ENCODE results near the gene TCFL5. TPM values are rescaled to one million over a fixed set of nuclear protein-coding genes. Genes with fewer than 3 reads are reported as not detected.

TCFL5 gene
- total RNA-seq, 4 donors from 2014 or later = 12.1 to 13.9 (median 13.1) TPM

DNA sequence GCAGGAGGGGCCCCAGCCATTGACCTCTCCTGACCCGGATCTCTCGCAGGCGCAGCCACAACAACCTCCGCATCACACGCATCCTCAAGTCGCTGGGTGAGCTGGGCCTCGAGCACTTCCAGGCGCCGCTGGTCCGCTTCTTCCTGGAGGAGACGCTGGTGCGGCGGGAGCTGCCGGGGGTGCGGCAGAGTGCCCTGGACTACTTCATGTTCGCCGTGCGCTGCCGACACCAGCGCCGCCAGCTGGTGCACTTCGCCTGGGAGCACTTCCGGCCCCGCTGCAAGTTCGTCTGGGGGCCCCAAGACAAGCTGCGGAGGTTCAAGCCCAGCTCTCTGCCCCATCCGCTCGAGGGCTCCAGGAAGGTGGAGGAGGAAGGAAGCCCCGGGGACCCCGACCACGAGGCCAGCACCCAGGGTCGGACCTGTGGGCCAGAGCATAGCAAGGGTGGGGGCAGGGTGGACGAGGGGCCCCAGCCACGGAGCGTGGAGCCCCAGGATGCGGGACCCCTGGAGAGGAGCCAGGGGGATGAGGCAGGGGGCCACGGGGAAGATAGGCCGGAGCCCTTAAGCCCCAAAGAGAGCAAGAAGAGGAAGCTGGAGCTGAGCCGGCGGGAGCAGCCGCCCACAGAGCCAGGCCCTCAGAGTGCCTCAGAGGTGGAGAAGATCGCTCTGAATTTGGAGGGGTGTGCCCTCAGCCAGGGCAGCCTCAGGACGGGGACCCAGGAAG is 49.3 kb downstream of the TCFL5 start:
- intact Hi-C loops (cut with DNase I; ENCODE audit: low total_unique reads) = loop anchor here (10.0 kb wide), 1 partner anchor 508 kb away; the partner anchor contains the start of gene ADRM1
- no peak overlapping the region for H3K4me3 ChIP-seq (ENCODE audit: low read depth, poor library complexity, severe bottlenecking)
- WGBS, 2 donors = 87 to 90% methylated on average over 42 to 43 of the region's 43 CpGs
- DNase-seq (ENCODE audit: low spot score in 2 of 2) = no peak
- TF ChIP-seq CTCF (IDR thresholded peaks at IDR 0.05) = no peak
- TF ChIP-seq POLR2A (IDR thresholded peaks at IDR 0.05) = no peak

DNA sequence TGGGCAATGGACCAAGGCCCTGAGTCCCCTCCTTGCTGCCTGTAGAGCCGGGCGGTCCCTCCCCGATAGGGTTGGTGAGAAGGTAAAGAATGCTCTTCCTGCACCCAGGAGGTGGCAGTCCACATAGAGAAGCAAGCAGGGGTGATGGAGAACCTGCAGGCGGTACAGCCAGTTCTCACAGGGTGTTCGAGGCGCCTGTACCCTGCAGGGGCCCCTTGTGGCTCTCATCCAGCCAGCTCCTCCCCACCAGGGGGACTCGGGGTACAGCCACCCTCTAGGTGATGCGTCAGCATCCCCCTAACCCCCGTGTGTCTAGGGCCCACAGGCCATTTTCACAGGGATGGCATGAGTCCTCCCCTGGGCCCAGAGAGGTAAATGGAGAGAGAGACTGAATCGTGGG is 49.9 kb downstream of the TCFL5 start:
- no peak for TF ChIP-seq CTCF (IDR thresholded peaks at IDR 0.05)
- TF ChIP-seq POLR2A (IDR thresholded peaks at IDR 0.05) = no peak
- DNase-seq (ENCODE audit: low spot score in 2 of 2) = no peak
- H3K4me3 ChIP-seq (ENCODE audit: low read depth, poor library complexity, severe bottlenecking) = no peak overlapping the region
- intact Hi-C loops (cut with DNase I; ENCODE audit: low total_unique reads) = loop anchor here (10.0 kb wide), 1 partner anchor 507 kb away; the partner anchor contains the start of gene ADRM1
- 78% methylated on average over 10 of the region's 10 CpGs for WGBS, 2 donors

DNA sequence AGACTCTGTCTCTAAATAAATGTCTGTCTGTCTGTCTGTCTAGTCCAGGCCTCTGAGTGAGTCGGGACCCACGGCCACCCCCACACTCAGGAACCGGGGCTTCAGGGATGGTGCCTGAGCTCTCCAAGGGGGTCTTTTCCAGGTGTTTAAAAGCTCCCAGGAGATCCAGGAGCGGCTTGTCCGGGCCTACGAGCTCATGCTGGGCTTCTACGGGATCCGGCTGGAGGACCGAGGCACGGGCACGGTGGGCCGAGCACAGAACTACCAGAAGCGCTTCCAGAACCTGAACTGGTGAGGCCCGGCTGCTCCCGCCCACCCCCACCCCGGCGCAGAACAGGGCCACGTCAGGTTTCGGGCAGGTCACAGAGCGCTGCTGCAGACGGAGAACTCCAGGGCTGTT is 50.3 kb downstream of the TCFL5 start:
- no peak overlapping the region for H3K4me3 ChIP-seq (ENCODE audit: low read depth, poor library complexity, severe bottlenecking)
- TF ChIP-seq POLR2A (IDR thresholded peaks at IDR 0.05) = no peak
- no peak for TF ChIP-seq CTCF (IDR thresholded peaks at IDR 0.05)
- WGBS, 2 donors = 88 to 94% methylated on average over 17 to 20 of the region's 21 CpGs
- no peak for DNase-seq (ENCODE audit: low spot score in 2 of 2)
- intact Hi-C loops (cut with DNase I; ENCODE audit: low total_unique reads) = loop anchor here (10.0 kb wide), 1 partner anchor 507 kb away; the partner anchor contains the start of gene ADRM1

DNA sequence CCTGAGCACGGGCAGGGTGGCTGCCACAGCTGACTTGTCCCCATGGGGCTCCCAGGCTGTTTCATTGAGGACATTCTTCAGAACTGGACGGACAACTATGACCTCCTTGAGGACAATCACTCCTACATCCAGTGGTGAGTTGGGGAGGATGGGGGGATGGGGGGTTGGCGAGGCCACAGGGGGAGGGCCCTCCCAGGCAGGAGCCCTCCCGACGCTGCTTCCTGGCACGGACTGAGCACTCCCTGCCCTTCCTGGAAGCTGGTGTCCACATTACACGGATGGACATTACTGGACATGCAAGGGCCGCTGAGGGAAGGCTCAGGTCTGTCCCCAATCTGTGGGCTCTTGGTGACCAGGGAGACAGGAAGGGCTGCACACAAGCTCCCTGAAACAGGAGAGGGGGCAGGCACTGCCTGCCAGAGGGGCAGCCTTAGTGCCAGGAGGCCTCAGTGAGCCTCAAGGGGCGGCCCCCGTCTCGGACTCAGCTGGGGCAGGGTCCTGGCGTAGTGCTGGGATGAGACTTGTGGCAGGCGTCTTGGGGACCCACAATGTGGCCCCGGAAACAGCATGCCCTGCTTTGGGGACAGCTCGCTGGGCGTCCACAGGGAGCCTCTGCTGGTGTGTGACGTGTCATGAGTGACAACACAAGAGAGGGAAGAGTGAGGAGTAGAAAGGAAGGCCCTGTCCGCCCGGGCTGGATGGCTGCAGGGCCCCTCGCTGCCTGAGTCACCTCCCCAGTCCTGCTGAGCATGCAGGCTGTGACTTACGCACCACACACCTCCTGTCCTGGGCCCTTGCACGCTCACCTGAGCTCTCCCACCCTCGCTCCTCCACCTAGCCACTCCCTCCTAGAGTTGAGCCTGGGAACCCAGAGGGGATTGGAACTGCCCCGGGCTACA is 51.8 kb downstream of the TCFL5 start:
- TF ChIP-seq CTCF (IDR thresholded peaks at IDR 0.05) = no peak
- no peak for TF ChIP-seq POLR2A (IDR thresholded peaks at IDR 0.05)
- H3K4me3 ChIP-seq (ENCODE audit: low read depth, poor library complexity, severe bottlenecking) = no peak overlapping the region
- intact Hi-C loops (cut with DNase I; ENCODE audit: low total_unique reads) = loop anchor here (5.0 to 10.0 kb wide), 4 partner anchors 142 to 505 kb away; partner anchors contain the start of genes ADRM1 and CABLES2
- WGBS, 2 donors = 90 to 95% methylated on average over 19 to 21 of the region's 24 CpGs
- DNase-seq (ENCODE audit: low spot score in 2 of 2) = no peak

- no peak overlapping the region for H3K4me3 ChIP-seq (ENCODE audit: low read depth, poor library complexity, severe bottlenecking)
- intact Hi-C loops (cut with DNase I; ENCODE audit: low total_unique reads) = loop anchor here (5.0 to 10.0 kb wide), 3 partner anchors 141 to 404 kb away; partner anchors contain the start of gene CABLES2
- peak in 1 of 2 donors; percentile 94 for DNase-seq (ENCODE audit: low spot score in 2 of 2)
- TF ChIP-seq POLR2A (IDR thresholded peaks at IDR 0.05) = no peak
- TF ChIP-seq CTCF (IDR thresholded peaks at IDR 0.05) = peak in 1 of 3 donors; percentile 46
- WGBS, 2 donors = 37 to 58% methylated on average over 15 to 20 of the region's 21 CpGs
These were observed 53.3 kb downstream of the TCFL5 start for GRCh38 chr20:62808211-62808865.

Data from lower leg skin (tissue), 4 donors.